BJ (cell line): ENCODE results near the gene DLL3. TPM values are rescaled to one million over a fixed set of nuclear protein-coding genes. Genes with fewer than 3 reads are reported as not detected.

ENCODE experiments used
- CTCF ChIA-PET: fragments of 350-600 bp; formaldehyde crosslinking; extraction: SDS; loops from one replicate; lab custom pipeline; 2021; ENCODE audit warnings: antibody characterized with exemption, inconsistent platforms; lab: Yijun Ruan, JAX
- POLR2A ChIA-PET: fragments of 300-600 bp; sonication (Branson Sonifier 250); formaldehyde crosslinking; extraction: SDS; loops from one replicate; lab custom pipeline; 2021; ENCODE audit warnings: antibody characterized with exemption; lab: Charles Lee
- DNase-seq: peaks from one replicate; pipeline ENCODE4 v3.0.0-alpha.2; 2011; ENCODE audit warnings: low read depth
- H3K27me3 ChIP-seq: 2 replicates; pipeline ENCODE4 v1.6.0; 2011; ENCODE audit warnings: low read length; ENCODE audit not compliant: control insufficient read depth, insufficient read depth
- H3K36me3 ChIP-seq: 2 replicates; pipeline ENCODE4 v1.5.1; 2011; ENCODE audit warnings: low read length; ENCODE audit not compliant: control insufficient read depth, insufficient read depth
- H3K4me3 ChIP-seq: 2 replicates; pipeline ENCODE4 v1.5.1; 2011; ENCODE audit warnings: low read depth, mild to moderate bottlenecking, control low read depth, low read length
- polyA plus RNA-seq: library from polyadenylated mRNA; depleted of rRNA; stranded (reverse); fragments of >200 nt; gene quantifications from 2 replicates; pipeline ENCODE4 v1.2.3, GENCODE V29; 2011
- TF ChIP-seq, protein P1 (sequence below): IDR thresholded peaks from 2 replicates; pipeline ENCODE4 v1.5.1; 2011; ENCODE audit warnings: low read depth, mild to moderate bottlenecking, control low read depth, inconsistent platforms, low read length, moderate library complexity; ENCODE audit not compliant: insufficient read depth

Gene DLL3
- polyA plus RNA-seq, 1 experiment: 1.0 TPM

DNA sequence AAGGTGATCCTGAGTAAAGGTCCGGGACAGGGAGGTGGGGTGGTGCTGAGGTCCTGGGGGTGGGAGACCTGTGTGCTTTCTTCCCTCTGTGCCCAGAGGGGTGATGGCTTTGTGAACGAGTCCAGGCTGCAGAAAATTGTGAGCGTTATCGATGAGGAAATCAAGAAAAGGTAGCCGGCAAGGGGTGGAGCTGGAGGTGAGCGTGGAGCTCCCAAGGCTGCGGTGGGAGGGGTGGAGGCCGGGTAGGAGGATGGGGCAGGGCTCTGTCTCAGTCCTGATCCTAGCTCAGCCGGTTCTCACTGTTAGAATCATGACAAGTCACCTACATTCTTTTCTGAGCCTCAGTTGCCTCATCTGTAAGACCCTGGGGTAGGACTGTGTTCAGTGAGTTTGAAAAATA, 20.2 kb downstream of the DLL3 start:
- TF ChIP-seq, protein P1, sequence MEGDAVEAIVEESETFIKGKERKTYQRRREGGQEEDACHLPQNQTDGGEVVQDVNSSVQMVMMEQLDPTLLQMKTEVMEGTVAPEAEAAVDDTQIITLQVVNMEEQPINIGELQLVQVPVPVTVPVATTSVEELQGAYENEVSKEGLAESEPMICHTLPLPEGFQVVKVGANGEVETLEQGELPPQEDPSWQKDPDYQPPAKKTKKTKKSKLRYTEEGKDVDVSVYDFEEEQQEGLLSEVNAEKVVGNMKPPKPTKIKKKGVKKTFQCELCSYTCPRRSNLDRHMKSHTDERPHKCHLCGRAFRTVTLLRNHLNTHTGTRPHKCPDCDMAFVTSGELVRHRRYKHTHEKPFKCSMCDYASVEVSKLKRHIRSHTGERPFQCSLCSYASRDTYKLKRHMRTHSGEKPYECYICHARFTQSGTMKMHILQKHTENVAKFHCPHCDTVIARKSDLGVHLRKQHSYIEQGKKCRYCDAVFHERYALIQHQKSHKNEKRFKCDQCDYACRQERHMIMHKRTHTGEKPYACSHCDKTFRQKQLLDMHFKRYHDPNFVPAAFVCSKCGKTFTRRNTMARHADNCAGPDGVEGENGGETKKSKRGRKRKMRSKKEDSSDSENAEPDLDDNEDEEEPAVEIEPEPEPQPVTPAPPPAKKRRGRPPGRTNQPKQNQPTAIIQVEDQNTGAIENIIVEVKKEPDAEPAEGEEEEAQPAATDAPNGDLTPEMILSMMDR: no peak
- CTCF ChIA-PET: interaction anchor here (0.6 to 1.9 kb wide), 2 partner anchors 14 to 32 kb away, joined by 3 to 9 read pairs; partner anchors contain the start of gene EID2B
- Histone ChIP-seq H3K27me3 (peaks cover 30% of the 10 kb centered on the region), H3K4me3 (no peak overlapping the region), H3K36me3 (no peaks in the 10 kb centered on the region)
- POLR2A ChIA-PET: no interaction called here
- no peak for DNase-seq

- TF ChIP-seq, protein P1: no peak
- CTCF ChIA-PET: interaction anchor here (1.0 kb wide), 1 partner anchor 46 kb away, joined by 5 read pairs; no protein-coding TSS in a partner anchor
Measured at GRCh38 chr19:39520541-39521484, 22.1 kb downstream of the DLL3 start.

DNA sequence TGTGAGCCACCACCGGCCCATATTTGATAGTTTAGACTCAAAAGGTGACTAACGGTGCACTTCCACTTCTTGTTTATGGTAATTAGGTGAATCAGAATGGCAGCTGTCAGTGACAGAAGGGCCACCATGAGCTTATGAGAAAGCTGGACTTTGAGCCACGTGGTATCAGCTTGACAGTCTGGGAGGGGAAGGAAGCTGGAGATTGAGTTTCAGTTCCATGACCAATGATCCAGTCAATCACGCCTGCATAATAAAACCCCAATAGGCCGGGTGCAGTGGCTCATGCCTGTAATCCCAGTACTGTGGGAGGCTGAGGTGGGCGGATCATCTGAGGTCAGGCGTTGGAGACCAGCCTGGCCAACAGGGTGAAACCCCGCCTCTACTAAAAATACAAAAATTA, 25.7 kb downstream of the DLL3 start:
- TF ChIP-seq, protein P1: no peak
- ChIA-PET CTCF (interaction anchor here (0.9 to 2.0 kb wide), 5 partner anchors 8 to 50 kb away, joined by 3 to 5 read pairs (median 3); partner anchors contain the start of gene EID2B), POLR2A (no interaction called here)
- Histone ChIP-seq H3K4me3 (no peak overlapping the region), H3K27me3 (no peaks in the 10 kb centered on the region), H3K36me3 (no peaks in the 10 kb centered on the region)
- DNase-seq: no peak

More at GRCh38 chr19:39520541-39521484, 22.1 kb downstream of the DLL3 start:
- H3K4me3 ChIP-seq: no peak overlapping the region
- DNase-seq: no peak
- no peaks in the 10 kb centered on the region for H3K36me3 ChIP-seq
- H3K27me3 ChIP-seq: peaks cover 14% of the 10 kb centered on the region
- POLR2A ChIA-PET: no interaction called here

- TF ChIP-seq, protein P1: no peak
- POLR2A ChIA-PET: no interaction called here
Measured at GRCh38 chr19:39525205-39525604, 26.5 kb downstream of the DLL3 start.

GRCh38 chr19:39531834-39532232, 33.1 kb downstream of the DLL3 start:
- CTCF ChIA-PET: interaction anchor here (0.7 to 3.4 kb wide), 21 partner anchors 8 to 131 kb away, joined by 3 to 41 read pairs (median 5); partner anchors contain the start of genes RPS16, SUPT5H and TIMM50
- TF ChIP-seq, protein P1: no peak
- no peaks in the 10 kb centered on the region for H3K36me3 ChIP-seq
- POLR2A ChIA-PET: no interaction called here
- H3K4me3 ChIP-seq: peak overlapping the region; percentile 74
- no peak for DNase-seq
- no peaks in the 10 kb centered on the region for H3K27me3 ChIP-seq

More at GRCh38 chr19:39525205-39525604, 26.5 kb downstream of the DLL3 start:
- H3K4me3 ChIP-seq: no peak overlapping the region
- DNase-seq: no peak
- H3K36me3 ChIP-seq: no peaks in the 10 kb centered on the region
- H3K27me3 ChIP-seq: no peaks in the 10 kb centered on the region
- CTCF ChIA-PET: interaction anchor here (1.1 to 2.0 kb wide), 2 partner anchors 9 to 22 kb away, joined by 3 to 5 read pairs; no protein-coding TSS in a partner anchor
